ENCODE measurements around the gene AFTPH. TPM values are rescaled to one million over a fixed set of nuclear protein-coding genes. Genes with fewer than 3 reads are reported as not detected.

The AFTPH gene
- total RNA-seq, 8 experiments from 2014 or later: 25.1 to 52.0 (median 32.4) TPM

DNA sequence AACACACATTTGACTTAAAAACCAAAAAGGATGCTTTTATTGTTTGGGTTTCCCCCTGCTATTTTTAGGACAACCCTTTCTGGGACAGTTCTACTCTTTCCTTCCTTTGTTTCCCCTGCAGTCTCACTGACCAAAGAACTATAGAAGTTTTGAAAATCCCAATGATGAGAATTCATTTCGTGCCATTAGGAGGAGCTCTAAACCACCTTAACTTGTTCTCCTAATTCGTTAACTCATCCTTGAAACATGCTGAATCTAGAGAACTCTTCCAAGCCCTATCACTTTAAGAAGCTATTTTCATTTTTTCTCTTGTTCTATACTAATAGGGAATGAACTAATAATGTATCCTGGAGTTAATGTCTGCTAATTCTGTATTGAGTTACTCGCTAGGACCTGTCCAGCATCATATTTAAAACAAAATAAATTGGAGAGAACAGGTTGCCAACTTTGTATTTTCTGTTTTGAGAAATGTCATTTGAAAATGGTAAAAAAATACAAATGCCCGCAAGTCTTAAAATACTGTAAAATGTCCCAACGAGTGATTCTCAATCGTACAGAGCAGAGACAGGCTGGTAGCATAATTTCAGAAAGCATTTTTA, 62.9 kb downstream of the AFTPH start:
- no peaks in the 10 kb centered on the region for H3K4me1 ChIP-seq (replicated peaks in 1 of 2)
- no peak overlapping the region for H3K4me3 ChIP-seq
- ATAC-seq (replicated peaks in 6 of 8): peak in 4 of 8 experiments; percentile 50 to 70 (median 62)
- in situ Hi-C loops (cut with MboI; ENCODE audit: low pct_unique_long_range_greater_than_20kb in 2 of 9, low sequenced_read_pairs in 9 of 9, unreplicated experiment in 9 of 9): loop anchor here in 2 of 9 experiments (25.0 kb wide), 2 partner anchors 275 to 450 kb away; no protein-coding TSS in a partner anchor
- 8 to 63% (median 52%) methylated on average over 4 to 6 of the region's 6 CpGs; no CpG with 5 or more reads in 1 of the 10 experiments for WGBS, 10 experiments
- no peak overlapping the region for H3K27ac ChIP-seq

DNA sequence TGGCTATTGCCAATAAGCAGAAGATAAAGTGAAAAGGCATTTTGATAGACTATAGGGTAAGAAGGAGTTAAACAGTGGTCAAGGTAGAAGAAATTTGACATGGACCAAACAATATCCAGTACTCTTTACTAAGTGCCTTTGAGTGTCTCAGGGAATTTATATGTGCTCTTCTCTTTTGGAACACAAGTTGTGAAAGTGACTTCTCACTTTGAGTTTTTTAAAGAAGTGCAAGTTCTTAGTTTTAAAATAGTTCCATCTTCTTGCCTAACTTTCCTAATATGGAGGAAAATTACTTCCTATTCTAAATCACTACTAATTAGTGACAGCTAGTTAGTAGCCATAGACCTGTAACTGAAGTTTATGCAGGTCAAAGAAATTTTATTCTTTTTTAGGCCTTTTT, 63.4 kb downstream of the AFTPH start:
- ATAC-seq (replicated peaks in 6 of 8): no peak
- H3K27ac ChIP-seq: no peak overlapping the region
- no peaks in the 10 kb centered on the region for H3K4me1 ChIP-seq (replicated peaks in 1 of 2)

GRCh38 chr2:64591188-64591587, 67.1 kb downstream of the AFTPH start:
- no peak overlapping the region for H3K4me3 ChIP-seq
- H3K27ac ChIP-seq: no peak overlapping the region
- ATAC-seq (replicated peaks in 6 of 8): no peak
- no peaks in the 10 kb centered on the region for H3K4me1 ChIP-seq (replicated peaks in 1 of 2)
- in situ Hi-C loops (cut with MboI; ENCODE audit: low pct_unique_long_range_greater_than_20kb in 2 of 9, low sequenced_read_pairs in 9 of 9, unreplicated experiment in 9 of 9): loop anchor here in 2 of 9 experiments (25.0 kb wide), 2 partner anchors 271 to 446 kb away; no protein-coding TSS in a partner anchor
- 80 to 100% (median 95%) methylated on average over 1 to 4 of the region's 4 CpGs; no CpG with 5 or more reads in 2 of the 10 experiments for WGBS, 10 experiments

More for the DNA sequence above, 63.4 kb downstream of the AFTPH start:
- in situ Hi-C loops (cut with MboI; ENCODE audit: low pct_unique_long_range_greater_than_20kb in 2 of 9, low sequenced_read_pairs in 9 of 9, unreplicated experiment in 9 of 9): loop anchor here in 2 of 9 experiments (25.0 kb wide), 2 partner anchors 275 to 450 kb away; no protein-coding TSS in a partner anchor
- H3K4me3 ChIP-seq: no peak overlapping the region

- no peak overlapping the region for H3K27ac ChIP-seq
- WGBS, 10 experiments: 81 to 100% (median 89%) methylated on average over 1 to 4 of the region's 4 CpGs
- in situ Hi-C loops (cut with MboI; ENCODE audit: low pct_unique_long_range_greater_than_20kb in 2 of 9, low sequenced_read_pairs in 9 of 9, unreplicated experiment in 9 of 9): loop anchor here in 2 of 9 experiments (25.0 kb wide), 2 partner anchors 269 to 444 kb away; no protein-coding TSS in a partner anchor
- H3K4me3 ChIP-seq: no peak overlapping the region
- peak in 3 of 8 experiments; percentile 29 to 93 (median 92) for ATAC-seq (replicated peaks in 6 of 8)
- no peaks in the 10 kb centered on the region for H3K4me1 ChIP-seq (replicated peaks in 1 of 2)
These were observed 69.0 kb downstream of the AFTPH start for GRCh38 chr2:64593035-64593655.

GRCh38 chr2:64594226-64594989, 70.3 kb downstream of the AFTPH start:
- H3K27ac ChIP-seq: no peak overlapping the region
- no peak overlapping the region for H3K4me3 ChIP-seq
- in situ Hi-C loops (cut with MboI; ENCODE audit: low pct_unique_long_range_greater_than_20kb in 2 of 9, low sequenced_read_pairs in 9 of 9, unreplicated experiment in 9 of 9): loop anchor here in 2 of 9 experiments (25.0 kb wide), 2 partner anchors 268 to 443 kb away; no protein-coding TSS in a partner anchor
- H3K4me1 ChIP-seq (replicated peaks in 1 of 2): no peaks in the 10 kb centered on the region
- WGBS, 10 experiments: 29 to 94% (median 80%) methylated on average over 2 to 6 of the region's 7 CpGs; no CpG with 5 or more reads in 1 of the 10 experiments
- ATAC-seq (replicated peaks in 6 of 8): no peak

DNA sequence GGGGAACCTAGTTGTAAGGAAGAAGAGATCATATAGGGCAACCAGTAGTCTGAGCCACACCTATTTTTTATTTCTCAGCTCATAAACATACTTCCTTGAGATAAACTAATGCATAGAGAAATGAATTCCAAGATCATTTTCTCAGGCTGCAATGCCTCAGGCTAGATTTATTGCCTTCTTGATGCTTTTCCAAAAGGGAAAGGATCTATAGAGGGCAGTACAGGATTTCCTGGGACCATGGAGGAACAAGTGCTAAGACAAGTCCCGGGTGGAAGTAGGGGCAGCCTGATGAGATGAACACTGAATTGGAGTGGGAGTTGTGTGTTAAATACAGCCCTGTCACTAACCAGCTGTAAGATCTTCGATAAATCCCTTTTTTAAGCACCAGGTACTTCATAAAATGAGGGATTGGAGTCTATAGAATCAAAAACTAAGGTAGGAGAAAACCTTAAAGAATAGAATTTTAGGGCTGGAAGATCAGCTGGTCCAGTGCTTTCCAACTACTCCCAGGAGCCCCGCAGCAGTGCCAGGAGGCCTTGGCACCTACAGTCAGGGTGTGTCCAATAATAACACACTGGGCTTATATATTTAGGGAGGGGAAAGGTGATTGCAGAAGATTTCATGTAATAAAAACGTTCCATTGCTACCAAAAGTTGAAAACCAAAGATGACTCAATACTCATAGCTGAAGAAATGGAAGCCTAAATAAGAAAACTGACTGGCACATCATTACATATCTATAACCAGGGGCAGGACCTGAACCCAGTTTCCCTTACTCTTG, 71.5 kb downstream of the AFTPH start:
- WGBS, 10 experiments: 20 to 70% (median 43%) methylated on average over 1 to 4 of the region's 4 CpGs; no CpG with 5 or more reads in 2 of the 10 experiments
- in situ Hi-C loops (cut with MboI; ENCODE audit: low pct_unique_long_range_greater_than_20kb in 2 of 9, low sequenced_read_pairs in 9 of 9, unreplicated experiment in 9 of 9): loop anchor here in 2 of 9 experiments (25.0 kb wide), 2 partner anchors 267 to 442 kb away; no protein-coding TSS in a partner anchor
- Histone ChIP-seq H3K4me1 (replicated peaks in 1 of 2) (no peaks in the 10 kb centered on the region), H3K4me3 (no peak overlapping the region), H3K27ac (no peak overlapping the region)
- peak; percentile 29 to 72 (median 58) for ATAC-seq (replicated peaks in 6 of 8)

- WGBS, 10 experiments: 92 to 100% (median 100%) methylated on average over 1 to 6 of the region's 6 CpGs
- no peak overlapping the region for H3K27ac ChIP-seq
- ATAC-seq (replicated peaks in 6 of 8): no peak
- in situ Hi-C loops (cut with MboI; ENCODE audit: low pct_unique_long_range_greater_than_20kb in 2 of 9, low sequenced_read_pairs in 9 of 9, unreplicated experiment in 9 of 9): loop anchor here in 2 of 9 experiments (25.0 kb wide), 2 partner anchors 264 to 439 kb away; no protein-coding TSS in a partner anchor
- H3K4me3 ChIP-seq: no peak overlapping the region
- no peaks in the 10 kb centered on the region for H3K4me1 ChIP-seq (replicated peaks in 1 of 2)
These were observed 74.1 kb downstream of the AFTPH start for GRCh38 chr2:64598226-64598625.

GRCh38 chr2:64599469-64599868, 75.3 kb downstream of the AFTPH start:
- in situ Hi-C loops (cut with MboI; ENCODE audit: low pct_unique_long_range_greater_than_20kb in 2 of 9, low sequenced_read_pairs in 9 of 9, unreplicated experiment in 9 of 9): loop anchor here in 2 of 9 experiments (25.0 kb wide), 2 partner anchors 263 to 438 kb away; no protein-coding TSS in a partner anchor
- 0 to 60% (median 45%) methylated on average over 1 to 3 of the region's 3 CpGs; no CpG with 5 or more reads in 4 of the 10 experiments for WGBS, 10 experiments
- Histone ChIP-seq H3K27ac (no peak overlapping the region), H3K4me3 (no peak overlapping the region), H3K4me1 (replicated peaks in 1 of 2) (no peaks in the 10 kb centered on the region)
- peak in 1 of 8 experiments; percentile 44 for ATAC-seq (replicated peaks in 6 of 8)

- peak in 2 of 8 experiments; percentile 49 to 73 for ATAC-seq (replicated peaks in 6 of 8)
- in situ Hi-C loops (cut with MboI; ENCODE audit: low pct_unique_long_range_greater_than_20kb in 2 of 9, low sequenced_read_pairs in 9 of 9, unreplicated experiment in 9 of 9): loop anchor here in 1 of 9 experiments (25.0 kb wide), 1 partner anchor 261 kb away; no protein-coding TSS in a partner anchor
- 0 to 100% (median 68%) methylated on average over 1 to 6 of the region's 8 CpGs for WGBS, 10 experiments
- Histone ChIP-seq H3K4me3 (no peak overlapping the region), H3K27ac (no peak overlapping the region), H3K4me1 (replicated peaks in 1 of 2) (no peaks in the 10 kb centered on the region)
These were observed 77.1 kb downstream of the AFTPH start for GRCh38 chr2:64601034-64601754.

DNA sequence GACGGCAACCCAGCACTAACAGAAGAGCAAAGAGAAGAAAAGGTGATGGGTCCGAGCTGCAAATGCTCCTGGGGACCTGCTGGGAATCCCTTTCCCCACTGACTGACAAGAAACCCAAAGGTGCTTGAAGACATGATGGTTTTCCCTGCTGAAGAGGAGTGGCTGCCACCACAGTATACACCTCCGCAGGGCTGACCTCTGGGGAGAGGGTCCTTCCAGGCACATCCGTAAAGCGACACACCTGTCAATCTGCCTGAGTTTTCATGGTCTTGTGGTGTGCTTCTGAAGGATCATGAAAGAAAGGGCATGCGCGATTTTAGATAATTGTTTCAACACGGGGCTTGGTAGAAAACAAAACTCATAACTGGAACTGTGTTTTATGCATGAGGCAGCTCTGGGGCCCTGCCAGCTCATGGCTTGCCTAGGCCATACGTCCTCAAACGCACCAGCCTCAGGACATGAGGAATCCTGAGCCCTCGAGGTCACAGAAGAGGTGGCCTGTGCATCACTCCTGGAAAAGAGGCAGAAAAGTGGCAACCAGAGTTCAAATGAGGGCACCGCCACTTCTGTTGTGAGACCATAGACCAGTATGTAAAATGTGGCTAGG, 77.8 kb downstream of the AFTPH start:
- in situ Hi-C loops (cut with MboI; ENCODE audit: low pct_unique_long_range_greater_than_20kb in 2 of 9, low sequenced_read_pairs in 9 of 9, unreplicated experiment in 9 of 9): loop anchor here in 1 of 9 experiments (25.0 kb wide), 1 partner anchor 260 kb away; no protein-coding TSS in a partner anchor
- no peak for ATAC-seq (replicated peaks in 6 of 8)
- no peak overlapping the region for H3K4me3 ChIP-seq
- H3K4me1 ChIP-seq (replicated peaks in 1 of 2): no peaks in the 10 kb centered on the region
- H3K27ac ChIP-seq: no peak overlapping the region
- 0 to 90% (median 80%) methylated on average over 2 to 9 of the region's 12 CpGs; no CpG with 5 or more reads in 3 of the 10 experiments for WGBS, 10 experiments

GRCh38 chr2:64602436-64602835, 78.3 kb downstream of the AFTPH start:
- H3K4me3 ChIP-seq: no peak overlapping the region
- H3K4me1 ChIP-seq (replicated peaks in 1 of 2): no peaks in the 10 kb centered on the region
- in situ Hi-C loops (cut with MboI; ENCODE audit: low pct_unique_long_range_greater_than_20kb in 2 of 9, low sequenced_read_pairs in 9 of 9, unreplicated experiment in 9 of 9): loop anchor here in 1 of 9 experiments (25.0 kb wide), 1 partner anchor 260 kb away; no protein-coding TSS in a partner anchor
- 80 to 100% (median 90%) methylated on average over 1 to 11 of the region's 11 CpGs; no CpG with 5 or more reads in 2 of the 10 experiments for WGBS, 10 experiments
- ATAC-seq (replicated peaks in 6 of 8): no peak
- no peak overlapping the region for H3K27ac ChIP-seq
